Prostate gland (tissue), 2 donors: ENCODE results near the gene MAML1.
"Not testable (repeated sequence)": the region's sequence is repeated elsewhere in the genome, so short reads cannot be mapped to it uniquely, and the experiment has no call there.

Source experiments
- CTCF ChIP-seq, 4 experiments: fragments of 200-600 bp in 2 of 4; fragments of 450-650 bp in 2 of 4; sonication (generic) in 2 of 4; IDR thresholded peaks; 1 replicate in 3 of 4; 2 replicates in 1 of 4; pipeline ENCODE4 v1.5.1; 2016 to 2019; ENCODE audit warnings: antibody characterized with exemption in 4 of 4, mild to moderate bottlenecking in 2 of 4, moderate library complexity in 2 of 4
- POLR2A ChIP-seq: fragments of 450-650 bp; IDR thresholded peaks from one replicate; pipeline ENCODE4 v1.6.1; 2016; ENCODE audit warnings: antibody characterized with exemption, mild to moderate bottlenecking
- POLR2AphosphoS5 ChIP-seq: sonication (generic); formaldehyde crosslinking; IDR thresholded peaks from one replicate; pipeline ENCODE4 v1.6.1; 2017; ENCODE audit warnings: antibody characterized with exemption

GRCh38 chr5:179689212-179689611, 43.4 kb upstream of the MAML1 start:
- not testable (repeated sequence) for TF ChIP-seq CTCF (IDR thresholded peaks at IDR 0.05); POLR2A; POLR2AphosphoS5
